Frontal cortex (tissue), 4 donors: ENCODE results near the gene RPS25. TPM values are rescaled to one million over a fixed set of nuclear protein-coding genes. Genes with fewer than 3 reads are reported as not detected.
"Not testable (repeated sequence)": the region's sequence is repeated elsewhere in the genome, so short reads cannot be mapped to it uniquely, and the experiment has no call there.

Experiments used
- DNase-seq, 2 donors: peaks; one replicate each; pipeline ENCODE4 v3.0.0; 2012; ENCODE audit warnings: low spot score in 2 of 2
- FAIRE-seq: peaks from 2 replicates; lab custom pipeline; 2012; peaks lifted over from hg19 to GRCh38; lab: Jason Lieb, UNC
- small RNA-seq: library from RNA; depleted of rRNA; stranded (forward); fragments of <200 nt; gene quantifications from one replicate; pipeline ENCODE3, GENCODE V24; 2014
- total RNA-seq: library from RNA; depleted of rRNA; stranded (reverse); fragments of >200 nt; gene quantifications from one replicate; pipeline ENCODE4 v1.2.3, GENCODE V29; 2014
- donor health status: control.
- donor health status: control.
- donor health status: control.

Gene RPS25
- total RNA-seq, 1 donor from 2014 or later, result 1,027 TPM

DNA sequence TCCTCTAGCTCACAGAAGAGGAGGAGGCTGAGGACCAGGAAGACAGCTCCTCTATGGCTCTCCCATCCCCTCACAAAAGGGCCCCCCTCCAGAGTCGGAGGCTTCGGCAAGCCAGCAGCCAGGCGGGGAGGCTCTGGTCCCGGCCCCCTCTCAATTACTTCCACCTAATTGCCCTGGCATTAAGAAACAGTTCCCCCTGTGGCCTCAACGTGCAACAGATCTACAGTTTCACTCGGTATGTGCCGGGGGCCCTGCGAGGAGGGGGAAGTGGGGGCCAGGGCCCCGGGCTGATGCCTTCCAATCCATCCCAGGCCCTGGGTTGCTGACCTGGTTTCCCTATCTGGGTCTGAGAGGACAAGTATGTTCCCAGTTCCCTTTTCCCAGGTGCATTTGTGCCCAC is 38.7 kb downstream of the RPS25 start:
- DNase-seq, result no peak
- FAIRE-seq, result no peak

DNA sequence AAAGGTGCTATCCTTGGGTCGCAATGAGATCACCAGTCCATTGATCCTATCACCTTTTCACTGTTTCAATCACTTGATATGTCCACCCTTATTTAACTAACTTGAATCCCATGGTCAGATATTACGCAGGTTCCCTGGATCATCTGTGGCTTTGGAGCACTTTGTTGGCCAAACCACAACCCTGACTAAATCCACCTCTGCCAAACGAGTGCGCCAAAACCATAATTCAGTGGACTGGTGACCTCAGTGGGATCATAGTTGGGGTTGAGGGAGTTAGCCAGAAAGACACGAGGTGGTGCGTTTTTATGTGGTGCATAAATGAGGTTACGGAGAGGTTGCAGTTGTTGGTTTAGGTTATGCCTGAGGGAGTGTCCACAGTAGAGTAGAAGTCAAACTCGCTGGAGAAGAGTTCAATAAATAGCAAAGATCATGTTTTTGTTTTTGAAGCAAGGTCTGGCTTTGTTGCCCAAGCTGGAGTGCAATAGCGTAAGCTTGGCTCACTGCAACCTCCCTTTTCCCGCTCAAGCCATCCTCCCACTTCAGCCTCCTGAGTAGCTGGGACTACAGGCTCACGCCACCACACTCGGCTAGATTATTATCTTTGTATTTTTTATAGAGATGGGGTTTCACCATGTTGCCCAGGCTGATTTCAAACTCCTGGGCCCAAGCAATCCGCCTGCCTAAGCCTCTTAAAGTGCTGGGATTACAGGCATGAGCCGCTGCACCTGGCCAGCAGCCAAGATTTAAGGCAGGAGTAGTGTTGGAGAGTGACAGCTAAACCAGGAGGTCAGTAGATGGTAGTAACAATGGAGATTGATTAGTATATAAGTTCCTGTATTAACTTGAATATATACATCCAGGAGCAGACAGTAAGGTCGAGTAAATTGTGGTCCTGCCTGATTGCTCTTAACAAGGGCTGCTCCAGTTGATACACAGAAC is 42.1 kb downstream of the RPS25 start:
- DNase-seq, result no peak
- FAIRE-seq, result no peak

DNA sequence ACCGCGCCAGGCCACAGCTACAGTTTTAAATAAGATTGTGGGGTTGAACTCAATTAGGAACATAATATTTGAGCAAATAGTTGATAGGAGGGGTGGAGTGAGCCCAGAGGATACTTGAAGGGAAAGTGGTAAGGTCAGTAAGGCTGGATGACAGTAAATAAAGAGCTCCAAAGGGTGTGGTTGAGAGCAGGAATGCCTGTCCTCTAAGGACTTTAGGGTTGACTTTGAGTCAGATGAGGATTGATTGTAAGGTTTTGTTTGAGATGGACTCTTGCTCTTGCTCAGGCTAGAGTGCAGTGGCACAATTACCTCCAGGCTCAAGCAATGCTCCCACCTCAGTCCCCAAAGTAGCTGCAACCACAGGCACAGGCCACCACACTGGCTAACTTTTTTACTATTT is 44.2 kb downstream of the RPS25 start:
- no peak for FAIRE-seq
- no peak for DNase-seq

DNA sequence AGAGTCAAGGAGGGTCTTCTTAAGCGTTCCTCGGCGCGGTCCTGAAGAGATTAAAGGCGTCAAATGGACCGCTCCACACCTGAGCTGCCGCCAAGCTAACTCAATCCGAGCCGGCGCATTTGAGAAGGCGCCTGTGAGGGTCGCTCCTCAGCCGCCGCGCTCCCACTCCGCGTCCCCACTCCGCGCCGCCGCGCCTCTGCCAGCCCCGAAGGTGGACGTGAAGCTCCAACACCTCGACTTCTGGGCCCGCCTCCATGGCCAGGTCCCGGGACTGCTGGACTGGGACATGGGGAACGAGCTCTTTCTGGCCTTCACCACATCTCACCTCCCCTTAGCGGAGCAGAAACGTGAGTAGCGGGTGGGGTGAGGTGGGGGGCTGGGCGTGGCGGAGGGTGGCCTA is 46.5 kb downstream of the RPS25 start, which contains the start of gene FOXR1:
TSS of gene FOXR1 (plus strand) at position 116 of the 400 bp plus-strand sequence. CDS start at position 287, 171 bp downstream.
- no peak for FAIRE-seq
- no peak for DNase-seq

DNA sequence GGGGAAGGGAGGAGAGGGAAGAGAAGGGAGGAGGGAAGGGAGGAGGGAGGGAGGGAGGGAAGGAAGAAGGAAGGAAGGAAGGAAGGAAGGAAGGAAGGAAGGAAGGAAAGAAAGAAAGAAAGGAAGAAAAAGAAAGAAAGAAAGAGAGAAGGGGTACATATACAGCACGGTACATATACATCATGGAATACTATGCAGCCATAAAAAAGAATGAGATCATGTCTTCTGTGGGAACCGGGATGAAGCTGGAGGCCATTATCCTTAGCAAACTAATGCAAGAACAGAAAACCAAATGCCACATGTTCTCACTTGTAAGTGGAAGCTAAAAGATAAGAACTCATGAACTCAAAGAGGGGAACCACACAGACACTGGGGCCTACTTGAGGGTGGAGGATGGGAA is 48.6 kb downstream of the RPS25 start:
- not testable (repeated sequence) for DNase-seq, FAIRE-seq

Small RNA genes within 50 kb of the gene (small RNA-seq; reads per million reads assigned to genes)
- not detected for gene AP003392.2
- gene RF00017, result not detected
- not detected for gene RF00019

Other genes starting within 250 kb of the RPS25 start
- 236 TPM for gene DDX6, start 227.2 kb downstream of the RPS25 start, total RNA-seq
- not detected for gene CXCR5, start 134.5 kb downstream of the RPS25 start, total RNA-seq
- gene BCL9L, start 92.4 kb downstream of the RPS25 start, total RNA-seq, result 8.6 TPM
- gene UPK2, start 62.0 kb downstream of the RPS25 start, total RNA-seq, result not detected
- not detected for gene FOXR1, start 46.6 kb downstream of the RPS25 start, total RNA-seq
- 23.6 TPM for gene CENATAC, start 20.2 kb downstream of the RPS25 start, total RNA-seq
- gene TRAPPC4, start 423 bp upstream of the RPS25 start, total RNA-seq, result 68.1 TPM
- gene SLC37A4, start 12.5 kb upstream of the RPS25 start, total RNA-seq, result 7.7 TPM
- gene HYOU1, start 38.9 kb upstream of the RPS25 start, total RNA-seq, result 44.0 TPM
- gene VPS11, start 49.5 kb upstream of the RPS25 start, total RNA-seq, result 26.1 TPM
- 3.7 TPM for gene HMBS, start 66.5 kb upstream of the RPS25 start, total RNA-seq
- 5.3 TPM for gene DPAGT1, start 83.5 kb upstream of the RPS25 start, total RNA-seq
- gene C2CD2L, start 89.0 kb upstream of the RPS25 start, total RNA-seq, result 11.4 TPM
- gene HINFP, start 103.2 kb upstream of the RPS25 start, total RNA-seq, result 24.5 TPM
- gene ABCG4, start 130.7 kb upstream of the RPS25 start, total RNA-seq, result 2.0 TPM
- 2.0 TPM for gene NLRX1, start 150.4 kb upstream of the RPS25 start, total RNA-seq
- gene NHERF4, start 167.1 kb upstream of the RPS25 start, total RNA-seq, result not detected
- gene CBL, start 188.0 kb upstream of the RPS25 start, total RNA-seq, result 8.6 TPM